IMR-90 (cell line): ENCODE measurements around the gene MSMP. TPM values are rescaled to one million over a fixed set of nuclear protein-coding genes. Genes with fewer than 3 reads are reported as not detected.

Source experiments
- ATAC-seq: fragments of 200-7000 bp; cut with Tn5 transposase; 2 replicates; pipeline ENCODE4 v1.9.1; 2020; ENCODE audit warnings: low read depth, mild to moderate bottlenecking, moderate library complexity
- BruUV-seq: library from RNA; stranded (reverse); fragments of 400-500 nt; replicated peaks from 2 replicates; lab custom pipeline; 2021; lab: Mats Ljungman, UMichigan
- CTCF ChIA-PET: fragments of 300-600 bp; formaldehyde crosslinking; extraction: SDS; loops from one replicate; lab custom pipeline; 2021; ENCODE audit warnings: antibody characterized with exemption; lab: Yijun Ruan, JAX
- POLR2A ChIA-PET: fragments of 300-600 bp; sonication (Branson Sonifier 250); formaldehyde crosslinking; loops from one replicate; lab custom pipeline; 2022; ENCODE audit warnings: antibody characterized with exemption; ENCODE audit not compliant: unreplicated experiment; lab: Charles Lee
- DNase-seq: peaks from one replicate; pipeline ENCODE4 v3.0.0; 2013
- H2AFZ ChIP-seq: replicated peaks from 2 replicates; pipeline ENCODE3; 2013; ENCODE audit warnings: low read length, mild to moderate bottlenecking; ENCODE audit not compliant: poor library complexity
- H2AK5ac ChIP-seq: 2 replicates; pipeline ENCODE4 v1.6.1; 2013; ENCODE audit warnings: low read depth, low read length, inconsistent platforms
- H2AK9ac ChIP-seq: replicated peaks from 2 replicates; pipeline ENCODE3; 2013; ENCODE audit warnings: mild to moderate bottlenecking, low read depth, low read length, moderate library complexity; ENCODE audit not compliant: poor library complexity
- H2BK120ac ChIP-seq: 2 replicates; pipeline ENCODE4 v1.6.1; 2013; ENCODE audit warnings: low read depth, low read length, inconsistent platforms
- H2BK15ac ChIP-seq: 3 replicates; pipeline ENCODE4 v1.6.1; 2013; ENCODE audit warnings: low read depth, low read length, inconsistent platforms
- H2BK20ac ChIP-seq: 2 replicates; pipeline ENCODE4 v1.6.1; 2013; ENCODE audit warnings: low read depth, mild to moderate bottlenecking, inconsistent platforms, low read length, moderate library complexity
- H2BK5ac ChIP-seq: 2 replicates; pipeline ENCODE4 v1.6.1; 2013; ENCODE audit warnings: mild to moderate bottlenecking, low read depth, low read length, inconsistent platforms; ENCODE audit not compliant: poor library complexity, severe bottlenecking
- H3K14ac ChIP-seq: replicated peaks from 2 replicates; pipeline ENCODE4 v1.6.1; 2013; ENCODE audit warnings: low read depth, low read length, inconsistent platforms
- H3K18ac ChIP-seq: 2 replicates; pipeline ENCODE4 v1.6.1; 2013; ENCODE audit warnings: low read depth, low read length, control low read depth
- H3K23ac ChIP-seq: 2 replicates; pipeline ENCODE4 v1.6.1; 2013; ENCODE audit warnings: low read depth, low read length, inconsistent platforms
- H3K27ac ChIP-seq: 2 replicates; pipeline ENCODE4 v1.5.1; 2013; ENCODE audit warnings: mild to moderate bottlenecking, control low read depth, low read length; ENCODE audit not compliant: insufficient read depth
- H3K27me3 ChIP-seq: 2 replicates; pipeline ENCODE4 v1.6.1; 2013; ENCODE audit warnings: low read length; ENCODE audit not compliant: control insufficient read depth, insufficient read depth
- H3K36me3 ChIP-seq: 2 replicates; pipeline ENCODE4 v1.6.1; 2013; ENCODE audit warnings: low read length, mixed read lengths; ENCODE audit not compliant: control insufficient read depth, insufficient read depth
- H3K4ac ChIP-seq: 2 replicates; pipeline ENCODE4 v1.6.1; 2013; ENCODE audit warnings: low read depth, low read length, inconsistent platforms
- H3K4me1 ChIP-seq: 2 replicates; pipeline ENCODE4 v1.6.1; 2013; ENCODE audit warnings: low read length, mixed read lengths; ENCODE audit not compliant: control insufficient read depth, insufficient read depth
- H3K4me2 ChIP-seq: 2 replicates; pipeline ENCODE4 v1.6.1; 2013; ENCODE audit warnings: low read depth, mild to moderate bottlenecking, control low read depth, low read length, moderate library complexity
- H3K4me3 ChIP-seq: 2 replicates; pipeline ENCODE4 v1.5.1; 2013; ENCODE audit warnings: low read depth, mild to moderate bottlenecking, control low read depth, low read length, moderate library complexity; ENCODE audit not compliant: insufficient read depth
- H3K56ac ChIP-seq: 2 replicates; pipeline ENCODE4 v1.6.1; 2013; ENCODE audit warnings: low read length, inconsistent platforms; ENCODE audit not compliant: insufficient read depth; ENCODE audit errors: extremely low read depth
- H3K79me1 ChIP-seq, 2 experiments: 2 replicates each; pipeline ENCODE4 v1.6.1; 2013; ENCODE audit warnings: low read length in 2 of 2, inconsistent platforms in 1 of 2, low read depth in 1 of 2
- H3K9ac ChIP-seq: 2 replicates; pipeline ENCODE4 v1.6.1; 2013; ENCODE audit warnings: low read depth, low read length, control low read depth
- H3K9me1 ChIP-seq: 2 replicates; pipeline ENCODE4 v1.6.1; 2013; ENCODE audit warnings: low read length, inconsistent platforms; ENCODE audit not compliant: insufficient read depth
- H3K9me3 ChIP-seq: 2 replicates; pipeline ENCODE4 v1.6.1; 2013; ENCODE audit warnings: low read length; ENCODE audit not compliant: control insufficient read depth, insufficient read depth
- H4K20me1 ChIP-seq: 2 replicates; pipeline ENCODE4 v1.6.1; 2013; ENCODE audit warnings: low read length, inconsistent platforms; ENCODE audit not compliant: insufficient read depth
- H4K5ac ChIP-seq: 2 replicates; pipeline ENCODE4 v1.6.1; 2013; ENCODE audit warnings: mild to moderate bottlenecking, low read depth, low read length, control low read depth
- H4K8ac ChIP-seq, 2 experiments: 2 replicates each; pipeline ENCODE4 v1.6.1; 2013; ENCODE audit warnings: low read depth in 2 of 2, low read length in 2 of 2, control low read depth in 1 of 2, inconsistent platforms in 1 of 2
- H4K91ac ChIP-seq: 2 replicates; pipeline ENCODE4 v1.6.1; 2013; ENCODE audit warnings: low read depth, low read length, inconsistent platforms; ENCODE audit not compliant: insufficient read depth
- BHLHE40 ChIP-seq: fragments of 150-350 bp; IDR thresholded peaks from 2 replicates; pipeline ENCODE4 v1.6.1; 2016; ENCODE audit warnings: mild to moderate bottlenecking, low read depth, low read length
- CEBPB ChIP-seq: IDR thresholded peaks from 2 replicates; pipeline ENCODE4 v1.6.1; 2012; ENCODE audit warnings: low read depth, low read length, improper control_type of control experiment
- CTCF ChIP-seq: conservative IDR thresholded peaks from 2 replicates; pipeline ENCODE4 v1.5.1; 2012; ENCODE audit warnings: mild to moderate bottlenecking, low read depth, low read length, improper control_type of control experiment
- FOS ChIP-seq: fragments of 150-350 bp; IDR thresholded peaks from 2 replicates; pipeline ENCODE4 v1.6.1; 2016; ENCODE audit warnings: low read depth, low read length
- MAFK ChIP-seq: IDR thresholded peaks from 2 replicates; pipeline ENCODE4 v1.6.1; 2012; ENCODE audit warnings: low read depth, low read length, improper control_type of control experiment
- MAZ ChIP-seq: IDR thresholded peaks from 2 replicates; pipeline ENCODE4 v1.6.1; 2012; ENCODE audit warnings: low read depth, mild to moderate bottlenecking, low read length, improper control_type of control experiment, moderate library complexity, borderline replicate concordance
- MXI1 ChIP-seq: IDR thresholded peaks from 2 replicates; pipeline ENCODE4 v1.6.1; 2012; ENCODE audit warnings: low read depth, mild to moderate bottlenecking, low read length, moderate library complexity, borderline replicate concordance
- NFE2L2 ChIP-seq: fragments of 150-350 bp; IDR thresholded peaks from 2 replicates; pipeline ENCODE4 v1.6.1; 2016; ENCODE audit warnings: low read depth, mild to moderate bottlenecking, low read length
- POLR2A ChIP-seq: IDR thresholded peaks from 2 replicates; pipeline ENCODE4 v1.6.1; 2012; ENCODE audit warnings: mild to moderate bottlenecking, low read depth, low read length
- RAD21 ChIP-seq: IDR thresholded peaks from 2 replicates; pipeline ENCODE4 v1.6.1; 2012; ENCODE audit warnings: low read length, improper control_type of control experiment
- RCOR1 ChIP-seq: IDR thresholded peaks from 2 replicates; pipeline ENCODE4 v1.6.1; 2012; ENCODE audit warnings: mild to moderate bottlenecking, low read length, improper control_type of control experiment; ENCODE audit not compliant: insufficient replicate concordance
- SMC3 ChIP-seq: fragments of 150-350 bp; IDR thresholded peaks from 2 replicates; pipeline ENCODE4 v1.6.1; 2016; ENCODE audit warnings: low read depth, mild to moderate bottlenecking, antibody characterized with exemption, low read length, moderate library complexity
- WGBS, 2 experiments: methylation state at CpG; one replicate each; pipeline versions ENCODE4 v1.1.5 to v1.1.7; 2013; ENCODE audit warnings: missing lambda C conversion rate in 2 of 2; ENCODE audit not compliant: insufficient read length in 1 of 2; ENCODE audit errors: extremely low coverage in 2 of 2; 5-methylcytosine and 5-hydroxymethylcytosine counted together
- dilution Hi-C: fragments of 300-500 bp; cut with HindIII; formaldehyde crosslinking; loops from one replicate; pipeline ENCODE4 v1.14.3; 2018; ENCODE audit warnings: low sequenced_read_pairs; ENCODE audit not compliant: unreplicated experiment
- in situ Hi-C: fragments of 300-500 bp; cut with MboI; formaldehyde crosslinking; loops from 3 replicates; pipeline ENCODE4 v1.14.3; 2019; ENCODE audit warnings: low sequenced_read_pairs, inconsistent platforms, mixed read lengths
- intact Hi-C: fragments of 100-400 bp; cut with micrococcal nuclease; formaldehyde crosslinking; loops from 2 replicates; pipeline ENCODE4 v1.10.0; 2022
- polyA plus RNA-seq, 3 experiments: library from polyadenylated mRNA; depleted of rRNA; stranded (reverse); fragments of >200 nt; gene quantifications; 2 replicates each; pipeline ENCODE4 v1.2.3, GENCODE V29; 2012; ENCODE audit warnings: low replicate concordance in 1 of 3
- total RNA-seq: library from RNA; depleted of rRNA; stranded (reverse); fragments of >200 nt; gene quantifications from 2 replicates; pipeline ENCODE4 v1.2.3, GENCODE V29; 2012
- TF ChIP-seq, protein P1 (sequence below): fragments of 150-350 bp; IDR thresholded peaks from 2 replicates; pipeline ENCODE4 v1.6.1; 2017; ENCODE audit warnings: mild to moderate bottlenecking, antibody characterized with exemption, low read length, low read depth

MSMP gene
- total and polyA plus RNA-seq, 2 of the 4 experiments (the other 2 are of a cell fraction): not detected

GRCh38 chr9:35766997-35767396 is 12.9 kb upstream of the MSMP start:
- TF ChIP-seq BHLHE40: no peak
- TF ChIP-seq MAZ: no peak
- TF ChIP-seq RCOR1: no peak
- TF ChIP-seq, protein P1, sequence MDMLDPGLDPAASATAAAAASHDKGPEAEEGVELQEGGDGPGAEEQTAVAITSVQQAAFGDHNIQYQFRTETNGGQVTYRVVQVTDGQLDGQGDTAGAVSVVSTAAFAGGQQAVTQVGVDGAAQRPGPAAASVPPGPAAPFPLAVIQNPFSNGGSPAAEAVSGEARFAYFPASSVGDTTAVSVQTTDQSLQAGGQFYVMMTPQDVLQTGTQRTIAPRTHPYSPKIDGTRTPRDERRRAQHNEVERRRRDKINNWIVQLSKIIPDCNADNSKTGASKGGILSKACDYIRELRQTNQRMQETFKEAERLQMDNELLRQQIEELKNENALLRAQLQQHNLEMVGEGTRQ: no peak
- TF ChIP-seq FOS: no peak
- TF ChIP-seq MXI1: no peak
- TF ChIP-seq CTCF: no peak
- no peak for TF ChIP-seq RAD21
- no peak for TF ChIP-seq POLR2A
- TF ChIP-seq MAFK: no peak
- no peak for TF ChIP-seq SMC3
- no peak for TF ChIP-seq NFE2L2
- TF ChIP-seq CEBPB: no peak
- H2BK120ac ChIP-seq: no peak overlapping the region
- H3K36me3 ChIP-seq: no peaks in the 10 kb centered on the region
- ATAC-seq: no peak
- H3K14ac ChIP-seq: no peak overlapping the region
- H3K56ac ChIP-seq: no peak overlapping the region
- no peak overlapping the region for H2AFZ ChIP-seq
- H2AK5ac ChIP-seq: no peak overlapping the region
- H2BK5ac ChIP-seq: no peak overlapping the region
- H2BK20ac ChIP-seq: no peak overlapping the region
- H4K5ac ChIP-seq: no peak overlapping the region
- H2BK15ac ChIP-seq: no peak overlapping the region
- ChIA-PET POLR2A (no interaction called here), CTCF (no interaction called here)
- BruUV-seq: no TSS peak
- no peak overlapping the region for H4K8ac ChIP-seq
- H3K4ac ChIP-seq: no peak overlapping the region
- no peak overlapping the region for H3K23ac ChIP-seq
- no peak overlapping the region for H3K4me2 ChIP-seq
- no peak overlapping the region for H3K18ac ChIP-seq
- H4K91ac ChIP-seq: no peak overlapping the region
- no peak overlapping the region for H2AK9ac ChIP-seq
- no peaks in the 10 kb centered on the region for H3K9me3 ChIP-seq
- H3K9ac ChIP-seq: no peak overlapping the region
- H4K20me1 ChIP-seq: no peaks in the 10 kb centered on the region
- no peak overlapping the region for H3K4me3 ChIP-seq
- H3K27ac ChIP-seq: no peak overlapping the region
- in situ Hi-C loops: no loop called here
- DNase-seq: no peak
- no peaks in the 10 kb centered on the region for H3K79me1 ChIP-seq
- dilution Hi-C loops: no loop called here
- no CpG with 5 or more reads among the region's 2 CpGs for WGBS, 2 experiments
- peaks cover 26% of the 10 kb centered on the region for H3K27me3 ChIP-seq
- intact Hi-C loops: no loop called here
- H3K9me1 ChIP-seq: no peaks in the 10 kb centered on the region
- peaks cover under 1% of the 10 kb centered on the region; the same call in 1 of the 2 replicates for H3K4me1 ChIP-seq
